SW 1271 (cell line): ENCODE results near the gene MMRN2.
"Not testable (repeated sequence)": the region's sequence is repeated elsewhere in the genome, so short reads cannot be mapped to it uniquely, and the experiment has no call there.

ENCODE experiments used
- DNase-seq, 2 experiments: peaks; one replicate each; lab custom pipeline; 2025; lab: John Stamatoyannopoulos, UW

MMRN2 gene

GRCh38 chr10:86957471-86958115, at the start of gene MMRN2:
MMRN2 (minus strand) TSS chr10:86957615; CDS start chr10:86957541, 74 bp downstream.
- DNase-seq = no peak

- not testable (repeated sequence) for DNase-seq
These were observed 49.7 kb upstream of the MMRN2 start for GRCh38 chr10:87007124-87007523.

- no peak for DNase-seq
These were observed 43.1 kb upstream of the MMRN2 start for GRCh38 chr10:87000491-87000890.

GRCh38 chr10:86999802-87000403, 42.5 kb upstream of the MMRN2 start:
- DNase-seq = not testable (repeated sequence)

GRCh38 chr10:86992929-86993328, 35.5 kb upstream of the MMRN2 start:
- no peak for DNase-seq

GRCh38 chr10:86992456-86992855, 35.0 kb upstream of the MMRN2 start:
- DNase-seq = no peak

GRCh38 chr10:86991362-86991761, 33.9 kb upstream of the MMRN2 start:
- DNase-seq = not testable (repeated sequence)

- DNase-seq = no peak
These were observed 31.1 kb upstream of the MMRN2 start for GRCh38 chr10:86988520-86988919.

- not testable (repeated sequence) for DNase-seq
These were observed 27.1 kb upstream of the MMRN2 start for GRCh38 chr10:86984498-86984897.

- DNase-seq = no peak
These were observed 24.3 kb upstream of the MMRN2 start for GRCh38 chr10:86981716-86982115.

- DNase-seq = not testable (repeated sequence)
These were observed 23.6 kb upstream of the MMRN2 start for GRCh38 chr10:86981020-86981419.

- no peak for DNase-seq
These were observed 22.6 kb upstream of the MMRN2 start for GRCh38 chr10:86979977-86980448.

GRCh38 chr10:86979296-86979818, 21.9 kb upstream of the MMRN2 start:
- DNase-seq = no peak

GRCh38 chr10:86978457-86978856, 21.0 kb upstream of the MMRN2 start:
- DNase-seq = not testable (repeated sequence)

- DNase-seq = no peak
These were observed 19.1 kb upstream of the MMRN2 start for GRCh38 chr10:86976362-86977056.

- no peak for DNase-seq
These were observed 17.1 kb upstream of the MMRN2 start for GRCh38 chr10:86974484-86974883.

GRCh38 chr10:86972613-86973380, 15.4 kb upstream of the MMRN2 start:
- DNase-seq = no peak

- peak; percentile 40 to 70 for DNase-seq
These were observed 14.0 kb upstream of the MMRN2 start for GRCh38 chr10:86971232-86971991.

GRCh38 chr10:86970982-86971231, 13.5 kb upstream of the MMRN2 start:
- DNase-seq = no peak

GRCh38 chr10:86970162-86970981, 13.0 kb upstream of the MMRN2 start:
- DNase-seq = peak in 1 of 2 experiments; percentile 3
